OCI-LY7 (cell line): ENCODE measurements around the gene RITA1. TPM values are rescaled to one million over a fixed set of nuclear protein-coding genes. Genes with fewer than 3 reads are reported as not detected.

Experiments used
- BruUV-seq: library from RNA; stranded (reverse); fragments of 400-500 nt; replicated peaks from 2 replicates; lab custom pipeline; 2021; lab: Mats Ljungman, UMichigan
- CTCF ChIA-PET: fragments of 300-600 bp; sonication (Branson Sonifier 250); formaldehyde crosslinking; loops from one replicate; lab custom pipeline; 2022; ENCODE audit warnings: antibody characterized with exemption; ENCODE audit not compliant: unreplicated experiment; lab: Charles Lee
- POLR2A ChIA-PET: fragments of 300-600 bp; sonication (Branson Sonifier 250); formaldehyde crosslinking; loops from one replicate; lab custom pipeline; 2022; ENCODE audit warnings: antibody characterized with exemption; lab: Charles Lee
- DNase-seq: peaks from one replicate; pipeline ENCODE4 v3.0.0-alpha.2; 2015; ENCODE audit warnings: low spot score
- H2AFZ ChIP-seq: fragments of 200-600 bp; sonication (generic), shearing (Covaris generic); 2 replicates; pipeline ENCODE4 v1.6.1; 2014; ENCODE audit warnings: mild to moderate bottlenecking, antibody characterized with exemption, low read length, moderate library complexity
- H3K27ac ChIP-seq: fragments of 200-600 bp; sonication (generic); 2 replicates; pipeline ENCODE4 v1.5.1; 2014; ENCODE audit warnings: mixed run types, low read depth, mild to moderate bottlenecking, moderate library complexity, low read length, inconsistent platforms; ENCODE audit not compliant: poor library complexity, severe bottlenecking
- H3K36me3 ChIP-seq: fragments of 200-600 bp; sonication (generic); 2 replicates; pipeline ENCODE4 v1.6.1; 2014; ENCODE audit warnings: mild to moderate bottlenecking, antibody characterized with exemption, low read length, moderate library complexity, mixed read lengths; ENCODE audit not compliant: insufficient read depth
- H3K4me1 ChIP-seq: fragments of 200-600 bp; sonication (generic); 2 replicates; pipeline ENCODE4 v1.5.1; 2014; ENCODE audit warnings: mild to moderate bottlenecking, low read length; ENCODE audit not compliant: insufficient read depth, poor library complexity, severe bottlenecking
- H3K4me2 ChIP-seq: fragments of 200-600 bp; sonication (generic); 2 replicates; pipeline ENCODE4 v1.6.1; 2014; ENCODE audit warnings: mild to moderate bottlenecking, low read length
- H3K4me3 ChIP-seq: fragments of 200-600 bp; sonication (generic); 2 replicates; pipeline ENCODE4 v1.5.1; 2014; ENCODE audit warnings: mild to moderate bottlenecking, low read depth, low read length; ENCODE audit not compliant: poor library complexity, severe bottlenecking
- H3K79me2 ChIP-seq: fragments of 200-600 bp; sonication (generic); 2 replicates; pipeline ENCODE4 v1.6.1; 2016; ENCODE audit warnings: low read depth, mild to moderate bottlenecking, low read length, moderate library complexity, mixed read lengths; ENCODE audit not compliant: insufficient read depth
- H3K9me2 ChIP-seq: fragments of 200-600 bp; sonication (generic); 2 replicates; pipeline ENCODE4 v1.6.1; 2016; ENCODE audit warnings: mild to moderate bottlenecking, low read length, mixed read lengths; ENCODE audit not compliant: insufficient read depth
- H3K9me3 ChIP-seq: fragments of 200-600 bp; sonication (generic); 2 replicates; pipeline ENCODE4 v1.6.1; 2014; ENCODE audit warnings: mild to moderate bottlenecking, mixed run types, low read length, mixed read lengths
- H4K20me1 ChIP-seq: fragments of 200-600 bp; sonication (generic); 2 replicates; pipeline ENCODE4 v1.6.1; 2014; ENCODE audit warnings: mild to moderate bottlenecking, antibody characterized with exemption, low read length, moderate library complexity, mixed read lengths; ENCODE audit not compliant: insufficient read depth
- CTCF ChIP-seq: fragments of 200-600 bp; sonication (generic); conservative IDR thresholded peaks from 2 replicates; pipeline ENCODE4 v1.5.1; 2014; ENCODE audit warnings: mild to moderate bottlenecking, antibody characterized with exemption, low read length, moderate library complexity, mixed read lengths
- EZH2phosphoT487 ChIP-seq: fragments of 200-600 bp; sonication (generic); IDR thresholded peaks from 2 replicates; pipeline ENCODE4 v1.6.1; 2018; ENCODE audit warnings: low read depth, borderline replicate concordance, mild to moderate bottlenecking, mixed run types, antibody characterized with exemption, low read length, moderate library complexity, mixed read lengths
- intact Hi-C: fragments of 100-400 bp; cut with micrococcal nuclease; formaldehyde crosslinking; loops from one replicate; pipeline ENCODE4 v1.10.0; 2022; ENCODE audit not compliant: unreplicated experiment
- total RNA-seq, 2 experiments: library from RNA; depleted of rRNA in 1 of 2; stranded (reverse); fragments of >200 nt in 1 of 2; shearing (Covaris generic) in 1 of 2; gene quantifications; 2 replicates each; pipeline ENCODE4 v1.2.3, GENCODE V29; 2014 to 2022

The RITA1 gene
- total RNA-seq, 2 experiments from 2014 or later: 68.6 to 90.8 TPM

GRCh38 chr12:113158439-113159203 is 26.9 kb upstream of the RITA1 start:
- POLR2A ChIA-PET: interaction anchor here (1.0 kb wide), 1 partner anchor 14 kb away, joined by 3 read pairs; no protein-coding TSS in a partner anchor

GRCh38 chr12:113159937-113160336 is 25.6 kb upstream of the RITA1 start:
- CTCF ChIA-PET: interaction anchor here (0.6 to 1.7 kb wide), 2 partner anchors 15 to 25 kb away, joined by 8 to 9 read pairs; partner anchors contain the start of gene RASAL1
- intact Hi-C loops: no loop called here
- H3K27ac ChIP-seq: peak overlapping the region; percentile 38
- H3K4me2 ChIP-seq: peak overlapping the region; percentile 61; the same call in 1 of the 2 replicates
- no peaks in the 10 kb centered on the region for H4K20me1 ChIP-seq
- TF ChIP-seq EZH2phosphoT487: no peak
- no peak for TF ChIP-seq CTCF
- peaks cover 66% of the 10 kb centered on the region for H3K4me1 ChIP-seq
- BruUV-seq: no TSS peak
- H3K79me2 ChIP-seq: peaks cover 25% of the 10 kb centered on the region; the same call in 1 of the 2 replicates
- H3K36me3 ChIP-seq: peaks cover 92% of the 10 kb centered on the region
- DNase-seq: no peak
- H2AFZ ChIP-seq: no peak overlapping the region
- H3K4me3 ChIP-seq: no peak overlapping the region
- POLR2A ChIA-PET: interaction anchor here (0.6 to 4.7 kb wide), 4 partner anchors 12 to 124 kb away, joined by 3 to 46 read pairs (median 3); partner anchors contain the start of gene RASAL1
- H3K9me2 ChIP-seq: no peaks in the 10 kb centered on the region
- no peaks in the 10 kb centered on the region for H3K9me3 ChIP-seq

More at GRCh38 chr12:113158439-113159203, 26.9 kb upstream of the RITA1 start:
- Histone ChIP-seq H3K36me3 (peaks cover 86% of the 10 kb centered on the region), H2AFZ (no peak overlapping the region), H3K27ac (peak overlapping the region; percentile 90), H3K4me2 (0 out of 2 replicates have a peak overlapping the region, but pooled peaks have one; percentile 1), H3K4me3 (no peak overlapping the region), H3K4me1 (peaks cover 77% of the 10 kb centered on the region), H3K9me2 (no peaks in the 10 kb centered on the region), H3K9me3 (no peaks in the 10 kb centered on the region), H4K20me1 (no peaks in the 10 kb centered on the region), H3K79me2 (peaks cover 37% of the 10 kb centered on the region; the same call in 1 of the 2 replicates)
- intact Hi-C loops: no loop called here
- no peak for DNase-seq
- CTCF ChIA-PET: interaction anchor here (0.6 kb wide), 1 partner anchor 13 kb away, joined by 3 read pairs; no protein-coding TSS in a partner anchor
- TF ChIP-seq EZH2phosphoT487: no peak
- BruUV-seq: TSS peak; percentile 87

DNA sequence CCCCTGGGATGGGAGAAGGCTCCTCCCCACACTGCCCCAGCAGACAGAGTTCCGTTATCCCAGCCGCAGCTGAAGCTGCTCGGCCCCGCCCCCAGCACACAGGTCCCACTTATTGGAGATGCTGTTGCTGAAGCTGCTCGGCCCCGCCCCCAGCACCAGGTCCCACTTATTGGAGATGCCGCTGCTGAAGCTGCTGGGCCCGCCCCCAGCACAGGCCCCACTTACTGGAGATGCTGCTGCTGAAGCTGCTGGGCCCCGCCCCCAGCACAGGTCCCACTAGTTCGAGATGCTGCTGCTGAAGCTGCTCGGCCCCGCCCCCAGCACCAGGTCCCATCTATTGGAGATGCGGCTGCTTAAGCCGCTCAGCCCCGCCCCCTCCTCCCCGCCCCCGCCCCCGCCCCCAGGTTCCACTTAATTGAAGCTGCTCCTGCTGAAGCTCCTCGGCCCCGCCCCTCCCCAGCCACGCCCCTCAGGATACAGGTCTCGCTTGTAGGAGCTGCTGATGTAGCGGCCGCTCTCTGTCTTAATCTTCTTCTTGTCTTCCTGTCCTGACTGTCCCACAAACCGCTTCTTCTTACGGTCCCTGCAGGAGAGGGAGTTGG is 24.0 kb upstream of the RITA1 start:
- no peaks in the 10 kb centered on the region for H3K9me3 ChIP-seq
- POLR2A ChIA-PET: interaction anchor here (0.5 to 4.7 kb wide), 14 partner anchors 9 to 644 kb away, joined by 3 to 46 read pairs (median 4); partner anchors contain the start of gene OAS1
- peaks cover 52% of the 10 kb centered on the region for H3K4me1 ChIP-seq
- peak overlapping the region; percentile 77 for H3K27ac ChIP-seq
- peak; percentile 99 for DNase-seq
- peaks cover 17% of the 10 kb centered on the region; the same call in 1 of the 2 replicates for H3K79me2 ChIP-seq
- CTCF ChIA-PET: interaction anchor here (0.6 to 1.7 kb wide), 7 partner anchors 8 to 168 kb away, joined by 3 to 10 read pairs (median 7); no protein-coding TSS in a partner anchor
- TF ChIP-seq CTCF (no peak), EZH2phosphoT487 (no peak)
- BruUV-seq: no TSS peak
- H3K36me3 ChIP-seq: peaks cover 92% of the 10 kb centered on the region
- H2AFZ ChIP-seq: no peak overlapping the region
- peak overlapping the region; percentile 48 for H3K4me3 ChIP-seq
- no peaks in the 10 kb centered on the region for H3K9me2 ChIP-seq
- peak overlapping the region; percentile 89 for H3K4me2 ChIP-seq
- intact Hi-C loops: no loop called here
- no peaks in the 10 kb centered on the region for H4K20me1 ChIP-seq
